ENCODE data around the gene DNAH17.

DNAH17 gene

GRCh38 chr17:78619334-78619733, 42.1 kb upstream of the DNAH17 start:
- Histone ChIP-seq H3K27ac (ENCODE audit: low read depth, low read length) (no peak overlapping the region), H3K79me2 (ENCODE audit: control insufficient read depth, low read length) (no peaks in the 10 kb centered on the region), H3K9me3 (ENCODE audit: control insufficient read depth, insufficient read depth, low read length) (no peaks in the 10 kb centered on the region), H3K4me3 (ENCODE audit: low read length) (no peak overlapping the region), H3K4me1 (ENCODE audit: control insufficient read depth, low read length) (peaks cover 20% of the 10 kb centered on the region), H3K4me2 (ENCODE audit: low read length) (no peak overlapping the region), H3K27me3 (ENCODE audit: control insufficient read depth, low read length) (no peaks in the 10 kb centered on the region), H4K20me1 (ENCODE audit: control insufficient read depth, insufficient read depth, low read depth, low read length) (no peaks in the 10 kb centered on the region), H3F3A (ENCODE audit: control insufficient read depth, insufficient read depth) (no peaks in the 10 kb centered on the region), H3K36me3 (ENCODE audit: control insufficient read depth, low read length) (no peaks in the 10 kb centered on the region), H3K9me2 (replicated peaks; ENCODE audit: control insufficient read depth, low read length) (no peaks in the 10 kb centered on the region)
- TF ChIP-seq CTCF (IDR thresholded peaks at IDR 0.05; ENCODE audit: low read depth, low read length, poor library complexity, severe bottlenecking): no peak
- TF ChIP-seq EZH2phosphoT487 (IDR thresholded peaks at IDR 0.05; ENCODE audit: borderline replicate concordance, low read length): no peak

- Histone ChIP-seq H3F3A (ENCODE audit: control insufficient read depth, insufficient read depth) (no peaks in the 10 kb centered on the region), H3K27me3 (ENCODE audit: control insufficient read depth, low read length) (no peaks in the 10 kb centered on the region), H3K36me3 (ENCODE audit: control insufficient read depth, low read length) (no peaks in the 10 kb centered on the region)
These were observed 41.3 kb upstream of the DNAH17 start for GRCh38 chr17:78618264-78619066.

GRCh38 chr17:78617511-78618061, 40.4 kb upstream of the DNAH17 start:
- H3K27ac ChIP-seq (ENCODE audit: low read depth, low read length): no peak overlapping the region
- no peaks in the 10 kb centered on the region for H3F3A ChIP-seq (ENCODE audit: control insufficient read depth, insufficient read depth)
- H3K4me2 ChIP-seq (ENCODE audit: low read length): no peak overlapping the region
- H4K20me1 ChIP-seq (ENCODE audit: control insufficient read depth, insufficient read depth, low read depth, low read length): no peaks in the 10 kb centered on the region
- H3K9me2 ChIP-seq (replicated peaks; ENCODE audit: control insufficient read depth, low read length): no peaks in the 10 kb centered on the region
- no peaks in the 10 kb centered on the region for H3K79me2 ChIP-seq (ENCODE audit: control insufficient read depth, low read length)
- no peaks in the 10 kb centered on the region for H3K9me3 ChIP-seq (ENCODE audit: control insufficient read depth, insufficient read depth, low read length)
- no peak overlapping the region for H3K4me3 ChIP-seq (ENCODE audit: low read length)
- peaks cover 13% of the 10 kb centered on the region; the same call in 1 of the 2 replicates for H3K4me1 ChIP-seq (ENCODE audit: control insufficient read depth, low read length)
- TF ChIP-seq CTCF (IDR thresholded peaks at IDR 0.05; ENCODE audit: low read depth, low read length, poor library complexity, severe bottlenecking) (no peak), EZH2phosphoT487 (IDR thresholded peaks at IDR 0.05; ENCODE audit: borderline replicate concordance, low read length) (no peak)
- no peaks in the 10 kb centered on the region for H3K36me3 ChIP-seq (ENCODE audit: control insufficient read depth, low read length)
- H3K27me3 ChIP-seq (ENCODE audit: control insufficient read depth, low read length): no peaks in the 10 kb centered on the region

More at GRCh38 chr17:78618264-78619066, 41.3 kb upstream of the DNAH17 start:
- H3K27ac ChIP-seq (ENCODE audit: low read depth, low read length): no peak overlapping the region
- TF ChIP-seq EZH2phosphoT487 (IDR thresholded peaks at IDR 0.05; ENCODE audit: borderline replicate concordance, low read length) (no peak), CTCF (IDR thresholded peaks at IDR 0.05; ENCODE audit: low read depth, low read length, poor library complexity, severe bottlenecking) (no peak)
- H3K4me1 ChIP-seq (ENCODE audit: control insufficient read depth, low read length): peaks cover 13% of the 10 kb centered on the region; the same call in 1 of the 2 replicates
- no peak overlapping the region for H3K4me3 ChIP-seq (ENCODE audit: low read length)
- no peak overlapping the region for H3K4me2 ChIP-seq (ENCODE audit: low read length)
- no peaks in the 10 kb centered on the region for H4K20me1 ChIP-seq (ENCODE audit: control insufficient read depth, insufficient read depth, low read depth, low read length)
- no peaks in the 10 kb centered on the region for H3K9me2 ChIP-seq (replicated peaks; ENCODE audit: control insufficient read depth, low read length)
- no peaks in the 10 kb centered on the region for H3K9me3 ChIP-seq (ENCODE audit: control insufficient read depth, insufficient read depth, low read length)
- no peaks in the 10 kb centered on the region for H3K79me2 ChIP-seq (ENCODE audit: control insufficient read depth, low read length)

Measured in DOHH2 (cell line).